Chondrocyte (in vitro differentiated cells): ENCODE results near the gene ISCU. TPM values are rescaled to one million over a fixed set of nuclear protein-coding genes. Genes with fewer than 3 reads are reported as not detected.

Source experiments
- DNase-seq: peaks from one replicate; pipeline ENCODE4 v3.0.0; 2021; ENCODE audit warnings: mixed read lengths, low spot score
- H3K27ac Mint-ChIP-seq: one replicate; pipeline ENCODE4 v1.8.0; 2021; ENCODE audit warnings: mild to moderate bottlenecking, moderate library complexity, mixed read lengths; ENCODE audit not compliant: unreplicated experiment
- H3K27me3 Mint-ChIP-seq: 2 replicates; pipeline ENCODE4 v1.8.0; 2021; ENCODE audit warnings: low read depth, mixed read lengths
- H3K36me3 Mint-ChIP-seq: 2 replicates; pipeline ENCODE4 v1.8.0; 2021; ENCODE audit warnings: low read depth, mixed read lengths
- H3K4me1 Mint-ChIP-seq: 2 replicates; pipeline ENCODE4 v1.8.0; 2021; ENCODE audit warnings: low read depth, mild to moderate bottlenecking, mixed read lengths
- H3K4me3 Mint-ChIP-seq: one replicate; pipeline ENCODE4 v1.8.0; 2021; ENCODE audit warnings: mild to moderate bottlenecking, moderate library complexity, mixed read lengths; ENCODE audit not compliant: unreplicated experiment
- H3K9me3 Mint-ChIP-seq: 2 replicates; pipeline ENCODE4 v1.8.0; 2021; ENCODE audit warnings: low read depth, mixed read lengths
- CTCF ChIP-seq: fragments of 200-600 bp; sonication (generic); IDR thresholded peaks from 2 replicates; pipeline ENCODE4 v1.5.0; 2021; ENCODE audit warnings: antibody characterized with exemption, mild to moderate bottlenecking, moderate library complexity
- total RNA-seq: library from RNA; stranded (reverse); gene quantifications from 3 replicates; pipeline ENCODE4 v1.2.1, GENCODE V29; 2021

ISCU gene
- total RNA-seq, 1 donor from 2014 or later = 84.8 TPM

GRCh38 chr12:108577458-108577857, 15.1 kb downstream of the ISCU start:
- H3K27ac Mint-ChIP-seq = no peak overlapping the region
- TF ChIP-seq CTCF = no peak
- H3K4me3 Mint-ChIP-seq = no peak overlapping the region
- H3K4me1 Mint-ChIP-seq = peaks cover 56% of the 10 kb centered on the region
- no peak for DNase-seq
- H3K9me3 Mint-ChIP-seq = peaks cover 5% of the 10 kb centered on the region
- peaks cover 1% of the 10 kb centered on the region for H3K36me3 Mint-ChIP-seq
- no peaks in the 10 kb centered on the region for H3K27me3 Mint-ChIP-seq

- H3K27me3 Mint-ChIP-seq = no peaks in the 10 kb centered on the region
- TF ChIP-seq CTCF = no peak
- peaks cover 64% of the 10 kb centered on the region for H3K4me1 Mint-ChIP-seq
- H3K36me3 Mint-ChIP-seq = peaks cover 1% of the 10 kb centered on the region
- DNase-seq = no peak
- H3K9me3 Mint-ChIP-seq = peaks cover 5% of the 10 kb centered on the region
- H3K27ac Mint-ChIP-seq = peak overlapping the region; percentile 83
- H3K4me3 Mint-ChIP-seq = no peak overlapping the region
Measured at GRCh38 chr12:108578264-108578663, 15.9 kb downstream of the ISCU start.

- H3K36me3 Mint-ChIP-seq = peaks cover 1% of the 10 kb centered on the region
- H3K4me3 Mint-ChIP-seq = no peak overlapping the region
- peaks cover 69% of the 10 kb centered on the region for H3K4me1 Mint-ChIP-seq
- no peaks in the 10 kb centered on the region for H3K27me3 Mint-ChIP-seq
- no peak for DNase-seq
- peaks cover 5% of the 10 kb centered on the region for H3K9me3 Mint-ChIP-seq
- peak overlapping the region; percentile 83 for H3K27ac Mint-ChIP-seq
- TF ChIP-seq CTCF = no peak
Measured at GRCh38 chr12:108578813-108579212, 16.4 kb downstream of the ISCU start.

GRCh38 chr12:108580531-108580930, 18.1 kb downstream of the ISCU start:
- no peaks in the 10 kb centered on the region for H3K27me3 Mint-ChIP-seq
- H3K4me3 Mint-ChIP-seq = no peak overlapping the region
- TF ChIP-seq CTCF = no peak
- H3K27ac Mint-ChIP-seq = peak overlapping the region; percentile 83
- no peak for DNase-seq
- peaks cover 5% of the 10 kb centered on the region for H3K9me3 Mint-ChIP-seq
- H3K36me3 Mint-ChIP-seq = no peaks in the 10 kb centered on the region
- H3K4me1 Mint-ChIP-seq = peaks cover 77% of the 10 kb centered on the region

GRCh38 chr12:108581311-108582227, 19.2 kb downstream of the ISCU start:
- peaks cover 67% of the 10 kb centered on the region for H3K4me1 Mint-ChIP-seq
- peak overlapping the region; percentile 83 for H3K27ac Mint-ChIP-seq

More at GRCh38 chr12:108581311-108582227, 19.2 kb downstream of the ISCU start:
- no peak overlapping the region for H3K4me3 Mint-ChIP-seq
- no peaks in the 10 kb centered on the region for H3K27me3 Mint-ChIP-seq
- H3K36me3 Mint-ChIP-seq = no peaks in the 10 kb centered on the region
- H3K9me3 Mint-ChIP-seq = peaks cover 5% of the 10 kb centered on the region
- DNase-seq = no peak
- TF ChIP-seq CTCF = no peak
